Measurements from ENCODE around the gene GPR35.

- TF ChIP-seq CTCF (IDR thresholded peaks at IDR 0.05) (no peak), EZH2phosphoT487 (IDR thresholded peaks at IDR 0.05) (no peak), EZH2 (IDR thresholded peaks at IDR 0.05) (no peak)
Observed at GRCh38 chr2:240576036-240576435, 49.2 kb upstream of the GPR35 start.
